ENCODE measurements around the gene RAB7A.

DNA sequence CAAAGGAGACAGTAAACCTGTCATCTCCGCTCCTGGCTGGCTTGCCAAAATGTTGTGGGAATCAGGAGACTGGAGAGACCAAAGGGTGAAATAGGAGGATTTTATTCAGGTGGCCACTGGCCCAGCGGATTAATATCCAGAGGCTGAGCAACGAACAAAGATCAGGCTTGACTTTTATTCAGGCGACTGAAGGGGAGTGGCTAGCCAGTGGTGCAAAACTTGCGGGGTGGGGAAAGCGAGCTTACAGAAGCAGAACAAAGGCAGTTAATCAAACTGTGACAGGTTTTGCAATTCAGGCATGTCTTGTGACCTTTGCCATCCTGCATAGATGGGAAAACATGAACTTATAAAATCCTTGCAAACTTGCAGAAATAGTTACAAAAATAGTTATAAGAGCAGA lies 133.6 kb downstream of the RAB7A start:
- TF ChIP-seq POLR2A (IDR thresholded peaks at IDR 0.05) = no peak
- TF ChIP-seq, protein P1, sequence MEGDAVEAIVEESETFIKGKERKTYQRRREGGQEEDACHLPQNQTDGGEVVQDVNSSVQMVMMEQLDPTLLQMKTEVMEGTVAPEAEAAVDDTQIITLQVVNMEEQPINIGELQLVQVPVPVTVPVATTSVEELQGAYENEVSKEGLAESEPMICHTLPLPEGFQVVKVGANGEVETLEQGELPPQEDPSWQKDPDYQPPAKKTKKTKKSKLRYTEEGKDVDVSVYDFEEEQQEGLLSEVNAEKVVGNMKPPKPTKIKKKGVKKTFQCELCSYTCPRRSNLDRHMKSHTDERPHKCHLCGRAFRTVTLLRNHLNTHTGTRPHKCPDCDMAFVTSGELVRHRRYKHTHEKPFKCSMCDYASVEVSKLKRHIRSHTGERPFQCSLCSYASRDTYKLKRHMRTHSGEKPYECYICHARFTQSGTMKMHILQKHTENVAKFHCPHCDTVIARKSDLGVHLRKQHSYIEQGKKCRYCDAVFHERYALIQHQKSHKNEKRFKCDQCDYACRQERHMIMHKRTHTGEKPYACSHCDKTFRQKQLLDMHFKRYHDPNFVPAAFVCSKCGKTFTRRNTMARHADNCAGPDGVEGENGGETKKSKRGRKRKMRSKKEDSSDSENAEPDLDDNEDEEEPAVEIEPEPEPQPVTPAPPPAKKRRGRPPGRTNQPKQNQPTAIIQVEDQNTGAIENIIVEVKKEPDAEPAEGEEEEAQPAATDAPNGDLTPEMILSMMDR (IDR thresholded peaks at IDR 0.05) = no peak
